ENCODE measurements around the gene LARP6.

DNA sequence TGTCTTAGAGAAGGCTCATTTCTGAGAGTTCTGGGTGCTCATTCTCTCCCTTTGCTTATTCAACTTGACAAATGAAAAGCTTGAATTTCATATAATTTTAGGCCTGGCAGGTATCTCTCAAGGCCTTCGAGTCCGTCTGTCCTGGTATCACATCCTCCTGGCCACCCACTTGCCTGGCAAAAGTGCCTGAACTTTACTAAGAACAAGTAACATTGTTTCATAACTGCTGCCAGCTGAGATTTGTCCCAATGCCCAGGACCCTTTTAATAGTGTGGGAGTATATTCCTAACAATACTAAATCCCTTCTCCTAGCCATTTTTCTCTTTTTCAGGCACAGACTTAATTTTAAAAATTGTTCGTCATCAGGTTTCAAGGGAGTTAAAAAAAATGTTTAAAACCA lies 18.1 kb downstream of the LARP6 start:
- no peak for TF ChIP-seq CTCF (IDR thresholded peaks at IDR 0.05)
- no peak for TF ChIP-seq EZH2 (IDR thresholded peaks at IDR 0.05; ENCODE audit: borderline replicate concordance, insufficient read depth, low read depth, low read length, poor library complexity, severe bottlenecking)
